GM23338 (cell line): ENCODE results near the gene PPFIBP1. TPM values are rescaled to one million over a fixed set of nuclear protein-coding genes. Genes with fewer than 3 reads are reported as not detected.

Experiments
- ATAC-seq: fragments of 200-7000 bp; cut with Tn5 transposase; 3 replicates; pipeline ENCODE4 v1.9.1; 2020
- DNase-seq: peaks from one replicate; pipeline ENCODE4 v3.0.0-alpha.2; 2015; ENCODE audit warnings: low spot score
- H2AFZ ChIP-seq: fragments of 200-600 bp; sonication (generic); 2 replicates; pipeline ENCODE4 v1.8.0; 2016; ENCODE audit warnings: antibody characterized with exemption, mild to moderate bottlenecking, moderate library complexity
- H3F3A ChIP-seq: fragments of 200-600 bp; sonication (generic); replicated peaks from 2 replicates; pipeline ENCODE4 v1.8.0; 2017; ENCODE audit warnings: antibody characterized with exemption, mixed run types, low read depth
- H3K27ac ChIP-seq: fragments of 200-600 bp; sonication (generic); 2 replicates; pipeline ENCODE4 v1.6.1; 2016; ENCODE audit warnings: low read depth
- H3K27me3 ChIP-seq: fragments of 200-600 bp; sonication (generic); 2 replicates; pipeline ENCODE4 v1.8.0; 2016; ENCODE audit warnings: mild to moderate bottlenecking, mixed run types, moderate library complexity; ENCODE audit not compliant: insufficient read depth
- H3K36me3 ChIP-seq: fragments of 200-600 bp; sonication (generic); 2 replicates; pipeline ENCODE4 v1.8.0; 2016; ENCODE audit warnings: mild to moderate bottlenecking; ENCODE audit not compliant: insufficient read depth
- H3K4me1 ChIP-seq: fragments of 200-600 bp; sonication (generic); 2 replicates; pipeline ENCODE4 v1.8.0; 2016; ENCODE audit warnings: mild to moderate bottlenecking, moderate library complexity; ENCODE audit not compliant: insufficient read depth
- H3K4me2 ChIP-seq: fragments of 200-600 bp; sonication (generic); 2 replicates; pipeline ENCODE4 v1.7.1; 2017; ENCODE audit warnings: mixed run types
- H3K4me3 ChIP-seq: fragments of 200-600 bp; sonication (generic); 2 replicates; pipeline ENCODE4 v1.6.1; 2016; ENCODE audit warnings: mixed run types
- H3K79me2 ChIP-seq: fragments of 200-600 bp; sonication (generic); replicated peaks from 2 replicates; pipeline ENCODE4 v1.8.0; 2017; ENCODE audit warnings: mild to moderate bottlenecking; ENCODE audit not compliant: insufficient read depth
- H3K9me2 ChIP-seq: fragments of 200-600 bp; sonication (generic); 2 replicates; pipeline ENCODE4 v1.8.0; 2017; ENCODE audit not compliant: insufficient read depth
- H4K20me1 ChIP-seq: fragments of 200-600 bp; sonication (generic); replicated peaks from 2 replicates; pipeline ENCODE4 v1.8.0; 2017; ENCODE audit warnings: mild to moderate bottlenecking; ENCODE audit not compliant: insufficient read depth
- H3K27ac Mint-ChIP-seq: 2 replicates; pipeline ENCODE4 v1.8.0; 2020; ENCODE audit warnings: inconsistent platforms, mild to moderate bottlenecking, moderate library complexity, mixed read lengths
- H3K27me3 Mint-ChIP-seq: 3 replicates; pipeline ENCODE4 v1.8.0; 2022; ENCODE audit warnings: low read depth, mild to moderate bottlenecking, moderate library complexity, mixed read lengths, inconsistent platforms; ENCODE audit not compliant: insufficient read depth, poor library complexity
- H3K36me3 Mint-ChIP-seq: 3 replicates; pipeline ENCODE4 v1.8.0; 2021; ENCODE audit warnings: low read depth, mild to moderate bottlenecking, inconsistent platforms, moderate library complexity, mixed read lengths
- H3K4me1 Mint-ChIP-seq: 3 replicates; pipeline ENCODE4 v1.8.0; 2020; ENCODE audit warnings: mild to moderate bottlenecking, inconsistent platforms, mixed read lengths
- H3K4me3 Mint-ChIP-seq: 3 replicates; pipeline ENCODE4 v1.8.0; 2021; ENCODE audit warnings: moderate library complexity, mild to moderate bottlenecking, inconsistent platforms, mixed read lengths
- H3K9me3 Mint-ChIP-seq: 3 replicates; pipeline ENCODE4 v1.8.0; 2020; ENCODE audit warnings: moderate library complexity, mild to moderate bottlenecking, inconsistent platforms, mixed read lengths
- CREB1 ChIP-seq: fragments of 250-450 bp; sonication (Bioruptor Pico); IDR thresholded peaks from 2 replicates; pipeline ENCODE4 v1.5.0; 2020; ENCODE audit warnings: low read depth, mild to moderate bottlenecking, moderate library complexity
- EZH2 ChIP-seq: fragments of 200-600 bp; sonication (generic); IDR thresholded peaks from one replicate; pipeline ENCODE4 v1.8.0; 2017; ENCODE audit warnings: antibody characterized with exemption, mild to moderate bottlenecking, low read depth; ENCODE audit not compliant: unreplicated experiment
- EZH2phosphoT487 ChIP-seq: fragments of 200-600 bp; sonication (generic); IDR thresholded peaks from one replicate; pipeline ENCODE4 v1.8.1; 2018; ENCODE audit warnings: antibody characterized with exemption; ENCODE audit not compliant: unreplicated experiment
- JUNB ChIP-seq: IDR thresholded peaks from one replicate; pipeline ENCODE4 v1.6.1; 2016; ENCODE audit warnings: antibody characterized with exemption; ENCODE audit not compliant: unreplicated experiment
- NANOG ChIP-seq: IDR thresholded peaks from 2 replicates; pipeline ENCODE4 v1.6.1; 2016; ENCODE audit warnings: antibody characterized with exemption, borderline replicate concordance
- POLR2AphosphoS5 ChIP-seq: IDR thresholded peaks from 2 replicates; pipeline ENCODE4 v1.6.1; 2016; ENCODE audit warnings: antibody characterized with exemption, low read depth
- STAT1 ChIP-seq: IDR thresholded peaks from one replicate; pipeline ENCODE4 v1.6.1; 2016; ENCODE audit warnings: antibody characterized with exemption; ENCODE audit not compliant: unreplicated experiment
- ZNF114 ChIP-seq: fragments of 250-450 bp; sonication (Bioruptor Pico); IDR thresholded peaks from 2 replicates; pipeline ENCODE4 v1.5.0; 2020; ENCODE audit warnings: mild to moderate bottlenecking, moderate library complexity
- ZNF331 ChIP-seq: fragments of 250-450 bp; sonication (Bioruptor Pico); IDR thresholded peaks from 2 replicates; pipeline ENCODE4 v1.5.0; 2020; ENCODE audit warnings: low read depth, mild to moderate bottlenecking, moderate library complexity
- polyA plus RNA-seq: library from polyadenylated mRNA; unstranded; fragments of >200 nt; fragmentation: Nextera tagmentation; extraction: Ambion mirVana; gene quantifications from 2 replicates; pipeline ENCODE4 v1.2.1, GENCODE V29; 2016
- total RNA-seq: library from RNA; depleted of rRNA; stranded (reverse); fragments of >200 nt; shearing (Covaris generic); gene quantifications from 2 replicates; pipeline ENCODE4 v1.2.3, GENCODE V29; 2014
- TF ChIP-seq, protein P1 (sequence below): IDR thresholded peaks from 2 replicates; pipeline ENCODE4 v1.6.1; 2016; ENCODE audit warnings: antibody characterized with exemption
- TF ChIP-seq, protein P2 (sequence below), 2 experiments: fragments of 200-600 bp in 1 of 2; sonication (generic) in 1 of 2; conservative IDR thresholded peaks; 2 replicates each; pipeline versions ENCODE4 v1.5.1 to v1.6.1; 2016 to 2017; ENCODE audit warnings: antibody characterized with exemption in 2 of 2, low read depth in 2 of 2, mild to moderate bottlenecking in 2 of 2, moderate library complexity in 1 of 2
- TF ChIP-seq, protein P3 (sequence below): IDR thresholded peaks from one replicate; pipeline ENCODE4 v1.6.1; 2018; ENCODE audit warnings: antibody characterized with exemption; ENCODE audit not compliant: unreplicated experiment
- TF ChIP-seq, protein P4 (sequence below): fragments of 250-450 bp; sonication (Bioruptor Pico); IDR thresholded peaks from 2 replicates; pipeline ENCODE4 v1.5.0; 2020; ENCODE audit warnings: mild to moderate bottlenecking, moderate library complexity

The PPFIBP1 gene
- total and polyA plus RNA-seq, 2 experiments from 2014 or later = 33.2 to 41.9 TPM

DNA sequence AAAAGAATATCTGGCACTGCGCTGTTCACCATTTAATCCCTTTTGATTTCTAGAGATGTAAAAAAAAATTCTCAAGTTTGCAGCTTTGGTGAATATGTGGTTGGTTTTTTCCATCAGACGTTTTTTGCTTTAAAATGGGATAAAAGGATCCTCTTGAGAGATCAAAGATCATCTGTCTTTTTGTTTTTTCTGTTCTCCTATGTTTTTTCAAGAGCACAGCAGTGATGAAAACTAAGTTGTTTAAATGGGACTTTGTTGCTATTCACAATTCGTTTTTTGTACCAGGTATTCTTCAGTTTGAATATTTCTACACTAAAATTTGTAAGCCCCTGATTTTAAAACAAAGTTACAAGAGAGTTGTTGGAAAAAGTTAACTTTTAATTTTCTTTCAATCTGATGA, 142.5 kb downstream of the PPFIBP1 start:
- no peak for DNase-seq
- H4K20me1 ChIP-seq = no peaks in the 10 kb centered on the region
- no peak overlapping the region for H3K27ac ChIP-seq
- no peaks in the 10 kb centered on the region for H3K79me2 ChIP-seq
- no peak overlapping the region for H3K4me3 Mint-ChIP-seq
- peaks cover 6% of the 10 kb centered on the region; the same call in 2 of the 3 replicates for H3K36me3 Mint-ChIP-seq
- no peak overlapping the region for H3K4me2 ChIP-seq
- H3K4me1 Mint-ChIP-seq = no peaks in the 10 kb centered on the region
- no peaks in the 10 kb centered on the region for H3K27me3 Mint-ChIP-seq
- H3K27me3 ChIP-seq = no peaks in the 10 kb centered on the region
- peaks cover 4% of the 10 kb centered on the region; the same call in 1 of the 2 replicates for H3K36me3 ChIP-seq
- TF ChIP-seq NANOG (no peak), JUNB (no peak), EZH2 (no peak), POLR2AphosphoS5 (no peak), STAT1 (no peak), EZH2phosphoT487 (no peak), CREB1 (CRISPR knock-in tag) (no peak), ZNF331 (CRISPR knock-in tag) (no peak), ZNF114 (CRISPR knock-in tag) (no peak)
- TF ChIP-seq, protein P1, sequence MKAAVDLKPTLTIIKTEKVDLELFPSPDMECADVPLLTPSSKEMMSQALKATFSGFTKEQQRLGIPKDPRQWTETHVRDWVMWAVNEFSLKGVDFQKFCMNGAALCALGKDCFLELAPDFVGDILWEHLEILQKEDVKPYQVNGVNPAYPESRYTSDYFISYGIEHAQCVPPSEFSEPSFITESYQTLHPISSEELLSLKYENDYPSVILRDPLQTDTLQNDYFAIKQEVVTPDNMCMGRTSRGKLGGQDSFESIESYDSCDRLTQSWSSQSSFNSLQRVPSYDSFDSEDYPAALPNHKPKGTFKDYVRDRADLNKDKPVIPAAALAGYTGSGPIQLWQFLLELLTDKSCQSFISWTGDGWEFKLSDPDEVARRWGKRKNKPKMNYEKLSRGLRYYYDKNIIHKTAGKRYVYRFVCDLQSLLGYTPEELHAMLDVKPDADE = no peak
- TF ChIP-seq, protein P2, sequence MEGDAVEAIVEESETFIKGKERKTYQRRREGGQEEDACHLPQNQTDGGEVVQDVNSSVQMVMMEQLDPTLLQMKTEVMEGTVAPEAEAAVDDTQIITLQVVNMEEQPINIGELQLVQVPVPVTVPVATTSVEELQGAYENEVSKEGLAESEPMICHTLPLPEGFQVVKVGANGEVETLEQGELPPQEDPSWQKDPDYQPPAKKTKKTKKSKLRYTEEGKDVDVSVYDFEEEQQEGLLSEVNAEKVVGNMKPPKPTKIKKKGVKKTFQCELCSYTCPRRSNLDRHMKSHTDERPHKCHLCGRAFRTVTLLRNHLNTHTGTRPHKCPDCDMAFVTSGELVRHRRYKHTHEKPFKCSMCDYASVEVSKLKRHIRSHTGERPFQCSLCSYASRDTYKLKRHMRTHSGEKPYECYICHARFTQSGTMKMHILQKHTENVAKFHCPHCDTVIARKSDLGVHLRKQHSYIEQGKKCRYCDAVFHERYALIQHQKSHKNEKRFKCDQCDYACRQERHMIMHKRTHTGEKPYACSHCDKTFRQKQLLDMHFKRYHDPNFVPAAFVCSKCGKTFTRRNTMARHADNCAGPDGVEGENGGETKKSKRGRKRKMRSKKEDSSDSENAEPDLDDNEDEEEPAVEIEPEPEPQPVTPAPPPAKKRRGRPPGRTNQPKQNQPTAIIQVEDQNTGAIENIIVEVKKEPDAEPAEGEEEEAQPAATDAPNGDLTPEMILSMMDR (conservative IDR thresholded peaks at IDR 0.05; ENCODE audit: low read depth in 2 of 2) = no peak
- TF ChIP-seq, protein P3, sequence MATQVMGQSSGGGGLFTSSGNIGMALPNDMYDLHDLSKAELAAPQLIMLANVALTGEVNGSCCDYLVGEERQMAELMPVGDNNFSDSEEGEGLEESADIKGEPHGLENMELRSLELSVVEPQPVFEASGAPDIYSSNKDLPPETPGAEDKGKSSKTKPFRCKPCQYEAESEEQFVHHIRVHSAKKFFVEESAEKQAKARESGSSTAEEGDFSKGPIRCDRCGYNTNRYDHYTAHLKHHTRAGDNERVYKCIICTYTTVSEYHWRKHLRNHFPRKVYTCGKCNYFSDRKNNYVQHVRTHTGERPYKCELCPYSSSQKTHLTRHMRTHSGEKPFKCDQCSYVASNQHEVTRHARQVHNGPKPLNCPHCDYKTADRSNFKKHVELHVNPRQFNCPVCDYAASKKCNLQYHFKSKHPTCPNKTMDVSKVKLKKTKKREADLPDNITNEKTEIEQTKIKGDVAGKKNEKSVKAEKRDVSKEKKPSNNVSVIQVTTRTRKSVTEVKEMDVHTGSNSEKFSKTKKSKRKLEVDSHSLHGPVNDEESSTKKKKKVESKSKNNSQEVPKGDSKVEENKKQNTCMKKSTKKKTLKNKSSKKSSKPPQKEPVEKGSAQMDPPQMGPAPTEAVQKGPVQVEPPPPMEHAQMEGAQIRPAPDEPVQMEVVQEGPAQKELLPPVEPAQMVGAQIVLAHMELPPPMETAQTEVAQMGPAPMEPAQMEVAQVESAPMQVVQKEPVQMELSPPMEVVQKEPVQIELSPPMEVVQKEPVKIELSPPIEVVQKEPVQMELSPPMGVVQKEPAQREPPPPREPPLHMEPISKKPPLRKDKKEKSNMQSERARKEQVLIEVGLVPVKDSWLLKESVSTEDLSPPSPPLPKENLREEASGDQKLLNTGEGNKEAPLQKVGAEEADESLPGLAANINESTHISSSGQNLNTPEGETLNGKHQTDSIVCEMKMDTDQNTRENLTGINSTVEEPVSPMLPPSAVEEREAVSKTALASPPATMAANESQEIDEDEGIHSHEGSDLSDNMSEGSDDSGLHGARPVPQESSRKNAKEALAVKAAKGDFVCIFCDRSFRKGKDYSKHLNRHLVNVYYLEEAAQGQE = no peak
- TF ChIP-seq, protein P4, sequence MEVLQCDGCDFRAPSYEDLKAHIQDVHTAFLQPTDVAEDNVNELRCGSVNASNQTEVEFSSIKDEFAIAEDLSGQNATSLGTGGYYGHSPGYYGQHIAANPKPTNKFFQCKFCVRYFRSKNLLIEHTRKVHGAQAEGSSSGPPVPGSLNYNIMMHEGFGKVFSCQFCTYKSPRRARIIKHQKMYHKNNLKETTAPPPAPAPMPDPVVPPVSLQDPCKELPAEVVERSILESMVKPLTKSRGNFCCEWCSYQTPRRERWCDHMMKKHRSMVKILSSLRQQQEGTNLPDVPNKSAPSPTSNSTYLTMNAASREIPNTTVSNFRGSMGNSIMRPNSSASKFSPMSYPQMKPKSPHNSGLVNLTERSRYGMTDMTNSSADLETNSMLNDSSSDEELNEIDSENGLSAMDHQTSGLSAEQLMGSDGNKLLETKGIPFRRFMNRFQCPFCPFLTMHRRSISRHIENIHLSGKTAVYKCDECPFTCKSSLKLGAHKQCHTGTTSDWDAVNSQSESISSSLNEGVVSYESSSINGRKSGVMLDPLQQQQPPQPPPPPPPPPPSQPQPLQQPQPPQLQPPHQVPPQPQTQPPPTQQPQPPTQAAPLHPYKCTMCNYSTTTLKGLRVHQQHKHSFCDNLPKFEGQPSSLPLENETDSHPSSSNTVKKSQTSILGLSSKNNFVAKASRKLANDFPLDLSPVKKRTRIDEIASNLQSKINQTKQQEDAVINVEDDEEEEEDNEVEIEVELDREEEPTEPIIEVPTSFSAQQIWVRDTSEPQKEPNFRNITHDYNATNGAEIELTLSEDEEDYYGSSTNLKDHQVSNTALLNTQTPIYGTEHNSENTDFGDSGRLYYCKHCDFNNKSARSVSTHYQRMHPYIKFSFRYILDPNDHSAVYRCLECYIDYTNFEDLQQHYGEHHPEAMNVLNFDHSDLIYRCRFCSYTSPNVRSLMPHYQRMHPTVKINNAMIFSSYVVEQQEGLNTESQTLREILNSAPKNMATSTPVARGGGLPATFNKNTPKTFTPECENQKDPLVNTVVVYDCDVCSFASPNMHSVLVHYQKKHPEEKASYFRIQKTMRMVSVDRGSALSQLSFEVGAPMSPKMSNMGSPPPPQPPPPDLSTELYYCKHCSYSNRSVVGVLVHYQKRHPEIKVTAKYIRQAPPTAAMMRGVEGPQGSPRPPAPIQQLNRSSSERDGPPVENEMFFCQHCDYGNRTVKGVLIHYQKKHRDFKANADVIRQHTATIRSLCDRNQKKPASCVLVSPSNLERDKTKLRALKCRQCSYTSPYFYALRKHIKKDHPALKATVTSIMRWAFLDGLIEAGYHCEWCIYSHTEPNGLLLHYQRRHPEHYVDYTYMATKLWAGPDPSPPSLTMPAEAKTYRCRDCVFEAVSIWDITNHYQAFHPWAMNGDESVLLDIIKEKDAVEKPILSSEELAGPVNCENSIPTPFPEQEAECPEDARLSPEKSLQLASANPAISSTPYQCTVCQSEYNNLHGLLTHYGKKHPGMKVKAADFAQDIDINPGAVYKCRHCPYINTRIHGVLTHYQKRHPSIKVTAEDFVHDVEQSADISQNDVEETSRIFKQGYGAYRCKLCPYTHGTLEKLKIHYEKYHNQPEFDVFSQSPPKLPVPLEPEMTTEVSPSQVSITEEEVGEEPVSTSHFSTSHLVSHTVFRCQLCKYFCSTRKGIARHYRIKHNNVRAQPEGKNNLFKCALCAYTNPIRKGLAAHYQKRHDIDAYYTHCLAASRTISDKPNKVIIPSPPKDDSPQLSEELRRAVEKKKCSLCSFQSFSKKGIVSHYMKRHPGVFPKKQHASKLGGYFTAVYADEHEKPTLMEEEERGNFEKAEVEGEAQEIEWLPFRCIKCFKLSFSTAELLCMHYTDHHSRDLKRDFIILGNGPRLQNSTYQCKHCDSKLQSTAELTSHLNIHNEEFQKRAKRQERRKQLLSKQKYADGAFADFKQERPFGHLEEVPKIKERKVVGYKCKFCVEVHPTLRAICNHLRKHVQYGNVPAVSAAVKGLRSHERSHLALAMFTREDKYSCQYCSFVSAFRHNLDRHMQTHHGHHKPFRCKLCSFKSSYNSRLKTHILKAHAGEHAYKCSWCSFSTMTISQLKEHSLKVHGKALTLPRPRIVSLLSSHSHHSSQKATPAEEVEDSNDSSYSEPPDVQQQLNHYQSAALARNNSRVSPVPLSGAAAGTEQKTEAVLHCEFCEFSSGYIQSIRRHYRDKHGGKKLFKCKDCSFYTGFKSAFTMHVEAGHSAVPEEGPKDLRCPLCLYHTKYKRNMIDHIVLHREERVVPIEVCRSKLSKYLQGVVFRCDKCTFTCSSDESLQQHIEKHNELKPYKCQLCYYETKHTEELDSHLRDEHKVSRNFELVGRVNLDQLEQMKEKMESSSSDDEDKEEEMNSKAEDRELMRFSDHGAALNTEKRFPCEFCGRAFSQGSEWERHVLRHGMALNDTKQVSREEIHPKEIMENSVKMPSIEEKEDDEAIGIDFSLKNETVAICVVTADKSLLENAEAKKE (CRISPR knock-in tag) = no peak
- H3F3A ChIP-seq = no peaks in the 10 kb centered on the region
- ATAC-seq = no peak
- H3K27ac Mint-ChIP-seq = no peak overlapping the region
- no peaks in the 10 kb centered on the region for H3K9me2 ChIP-seq
- H3K4me1 ChIP-seq = no peaks in the 10 kb centered on the region
- H2AFZ ChIP-seq = no peak overlapping the region
- H3K9me3 Mint-ChIP-seq = no peaks in the 10 kb centered on the region
- H3K4me3 ChIP-seq = no peak overlapping the region
